Epithelial cell of esophagus (primary cell): ENCODE results near the gene AKR1C3.
"Not testable (repeated sequence)": the region's sequence is repeated elsewhere in the genome, so short reads cannot be mapped to it uniquely, and the experiment has no call there.

Experiments
- DNase-seq: peaks from one replicate; pipeline ENCODE4 v3.0.0; 2010; ENCODE audit warnings: low read depth
- H3K4me3 ChIP-seq: 2 replicates; pipeline ENCODE4 v1.5.1; 2011; ENCODE audit warnings: mild to moderate bottlenecking, low read length, control low read depth
- CTCF ChIP-seq: IDR thresholded peaks from 2 replicates; pipeline ENCODE4 v1.5.1; 2011; ENCODE audit warnings: low read depth, mild to moderate bottlenecking, low read length, control low read depth, inconsistent platforms; ENCODE audit not compliant: insufficient read depth; ENCODE audit errors: missing control alignments

The AKR1C3 gene

GRCh38 chr10:5091196-5091595, 3.0 kb upstream of the AKR1C3 start:
- peak; percentile 58 for DNase-seq
- H3K4me3 ChIP-seq: no peak overlapping the region
- TF ChIP-seq CTCF: no peak

- DNase-seq: no peak
- TF ChIP-seq CTCF: no peak
- no peak overlapping the region for H3K4me3 ChIP-seq
Measured at GRCh38 chr10:5092375-5092774, 1.8 kb upstream of the AKR1C3 start.

- DNase-seq: peak; percentile 81
- no peak for TF ChIP-seq CTCF
- H3K4me3 ChIP-seq: no peak overlapping the region
Measured at GRCh38 chr10:5092848-5093790, 1.1 kb upstream of the AKR1C3 start.

DNA sequence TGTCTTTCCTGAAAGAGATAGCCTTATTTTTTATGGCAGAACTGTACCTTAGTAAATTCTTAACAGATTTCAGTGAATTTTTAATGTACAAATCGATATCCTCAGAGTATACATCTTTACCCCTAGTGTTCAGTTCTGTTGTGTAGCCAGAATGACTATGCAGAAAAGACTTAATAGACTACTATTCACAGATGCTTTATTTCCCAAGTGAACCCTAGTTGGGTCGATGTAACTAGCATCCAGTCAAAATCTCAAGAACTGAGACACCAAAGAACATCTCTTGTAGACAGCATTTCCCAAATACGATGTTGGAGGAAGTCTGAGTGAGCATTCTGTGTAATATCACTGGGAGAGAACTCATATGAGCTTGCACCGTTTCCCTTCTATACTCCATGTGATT, 1.5 kb downstream of the AKR1C3 start:
- no peak overlapping the region for H3K4me3 ChIP-seq
- TF ChIP-seq CTCF: no peak
- no peak for DNase-seq

- TF ChIP-seq CTCF: no peak
- no peak overlapping the region for H3K4me3 ChIP-seq
- DNase-seq: no peak
Measured at GRCh38 chr10:5096108-5096507, 1.9 kb downstream of the AKR1C3 start.

GRCh38 chr10:5102479-5102878, 8.3 kb downstream of the AKR1C3 start:
- DNase-seq, H3K4me3 ChIP-seq: not testable (repeated sequence)

GRCh38 chr10:5103481-5103880, 9.3 kb downstream of the AKR1C3 start:
- no peak for TF ChIP-seq CTCF
- no peak overlapping the region for H3K4me3 ChIP-seq
- DNase-seq: no peak
